Measurements from ENCODE around the gene EHD1. TPM values are rescaled to one million over a fixed set of nuclear protein-coding genes. Genes with fewer than 3 reads are reported as not detected.

EHD1 gene
- polyA plus RNA-seq (ENCODE audit: insufficient read length): 105 TPM

GRCh38 chr11:64878494-64879243, at the start of gene EHD1:
Gene EHD1, minus strand, starts transcription at chr11:64878621. Its CDS starts 157 bp downstream, at chr11:64878464.
- peak; percentile 92 for DNase-seq (ENCODE audit: low read depth)

GRCh38 chr11:64926689-64927088, 48.3 kb upstream of the EHD1 start:
- no peak for DNase-seq (ENCODE audit: low read depth)

- no peak for DNase-seq (ENCODE audit: low read depth)
These were observed 47.4 kb upstream of the EHD1 start for GRCh38 chr11:64925536-64926436.

- no peak for DNase-seq (ENCODE audit: low read depth)
These were observed 46.5 kb upstream of the EHD1 start for GRCh38 chr11:64924910-64925284.

GRCh38 chr11:64923944-64924909, 45.8 kb upstream of the EHD1 start, which contains the start of gene PPP2R5B:
Gene PPP2R5B, plus strand, starts transcription at chr11:64924689. Its CDS starts 1,046 bp downstream, at chr11:64925735.
- peak; percentile 89 for DNase-seq (ENCODE audit: low read depth)

- no peak for DNase-seq (ENCODE audit: low read depth)
These were observed 44.8 kb upstream of the EHD1 start for GRCh38 chr11:64923151-64923661.

- no peak for DNase-seq (ENCODE audit: low read depth)
These were observed 43.0 kb upstream of the EHD1 start for GRCh38 chr11:64921384-64921783.

GRCh38 chr11:64920124-64920523, 41.7 kb upstream of the EHD1 start:
- no peak for DNase-seq (ENCODE audit: low read depth)

- no peak for DNase-seq (ENCODE audit: low read depth)
These were observed 41.2 kb upstream of the EHD1 start for GRCh38 chr11:64919627-64920026.

- DNase-seq (ENCODE audit: low read depth): no peak
These were observed 39.6 kb upstream of the EHD1 start for GRCh38 chr11:64918017-64918416.

- DNase-seq (ENCODE audit: low read depth): no peak
These were observed 39.2 kb upstream of the EHD1 start for GRCh38 chr11:64917663-64917995.

GRCh38 chr11:64916775-64917662, 38.6 kb upstream of the EHD1 start, which contains the start of gene ATG2A:
Gene ATG2A, minus strand, starts transcription at chr11:64917209. Its CDS starts 74 bp downstream, at chr11:64917135.
- peak; percentile 99 for DNase-seq (ENCODE audit: low read depth)

GRCh38 chr11:64916040-64916774, 37.8 kb upstream of the EHD1 start:
- DNase-seq (ENCODE audit: low read depth): no peak

GRCh38 chr11:64915376-64915887, 37.0 kb upstream of the EHD1 start:
- DNase-seq (ENCODE audit: low read depth): no peak

- DNase-seq (ENCODE audit: low read depth): no peak
These were observed 35.7 kb upstream of the EHD1 start for GRCh38 chr11:64914123-64914522.

- DNase-seq (ENCODE audit: low read depth): no peak
These were observed 34.8 kb upstream of the EHD1 start for GRCh38 chr11:64913171-64913727.

- no peak for DNase-seq (ENCODE audit: low read depth)
These were observed 33.3 kb upstream of the EHD1 start for GRCh38 chr11:64911689-64912088.

GRCh38 chr11:64911142-64911541, 32.7 kb upstream of the EHD1 start:
- no peak for DNase-seq (ENCODE audit: low read depth)

All from forelimb muscle (tissue), 1 donor.